Measurements from ENCODE around the gene CEMP1.
A peak's percentile ranks its signal among the peaks of the same experiment; 100 is the strongest.

GRCh38 chr16:2486645-2487516 is 44.3 kb downstream of the CEMP1 start:
- peak; percentile 19 for TF ChIP-seq CTCF (IDR thresholded peaks at IDR 0.05; ENCODE audit: low read depth, low read length, poor library complexity, severe bottlenecking)
- TF ChIP-seq EZH2phosphoT487 (IDR thresholded peaks at IDR 0.05; ENCODE audit: borderline replicate concordance, low read length), result no peak
